Mucosa of stomach (tissue), 1 donor: Measurements from ENCODE around the gene MEOX2.

ENCODE experiments used
- H3K27me3 ChIP-seq: one replicate; pipeline ENCODE4 v1.7.0; 2013; ENCODE audit warnings: mild to moderate bottlenecking, low read length; ENCODE audit not compliant: control insufficient read depth, insufficient read depth
- H3K36me3 ChIP-seq: one replicate; pipeline ENCODE4 v1.7.0; 2013; ENCODE audit warnings: low read length; ENCODE audit not compliant: control insufficient read depth, insufficient read depth
- H3K4me1 ChIP-seq: one replicate; pipeline ENCODE4 v1.7.0; 2013; ENCODE audit warnings: mild to moderate bottlenecking, low read length; ENCODE audit not compliant: control insufficient read depth, insufficient read depth
- H3K4me3 ChIP-seq: one replicate; pipeline ENCODE4 v1.7.0; 2013; ENCODE audit warnings: low read length
- H3K9ac ChIP-seq: one replicate; pipeline ENCODE4 v1.7.0; 2013; ENCODE audit warnings: mild to moderate bottlenecking, low read length, moderate library complexity
- H3K9me3 ChIP-seq: one replicate; pipeline ENCODE4 v1.7.0; 2013; ENCODE audit warnings: mild to moderate bottlenecking, low read length, moderate library complexity; ENCODE audit not compliant: control insufficient read depth
- donor health status: Pancreatic carcinoma.

MEOX2 gene

GRCh38 chr7:15686295-15686956 is at the start of gene MEOX2:
TSS of gene MEOX2 (minus strand) at chr7:15686683. CDS start at chr7:15686402, 281 bp downstream.
- no peaks in the 10 kb centered on the region for H3K36me3 ChIP-seq
- no peaks in the 10 kb centered on the region for H3K9me3 ChIP-seq
- H3K9ac ChIP-seq, result peak within 1 kb of the TSS; percentile 28
- peak within 1 kb of the TSS; percentile 19 for H3K4me3 ChIP-seq
- H3K4me1 ChIP-seq, result peaks cover 5% of the 10 kb centered on the region
- peaks cover 35% of the 10 kb centered on the region for H3K27me3 ChIP-seq

GRCh38 chr7:15729746-15730145 is 43.3 kb upstream of the MEOX2 start:
- no peaks in the 10 kb centered on the region for H3K9me3 ChIP-seq
- no peaks in the 10 kb centered on the region for H3K27me3 ChIP-seq
- H3K9ac ChIP-seq, result no peak overlapping the region
- no peaks in the 10 kb centered on the region for H3K36me3 ChIP-seq
- H3K4me1 ChIP-seq, result no peaks in the 10 kb centered on the region
- H3K4me3 ChIP-seq, result no peak overlapping the region

- Histone ChIP-seq H3K9me3 (no peaks in the 10 kb centered on the region), H3K4me1 (no peaks in the 10 kb centered on the region), H3K4me3 (no peak overlapping the region), H3K36me3 (no peaks in the 10 kb centered on the region), H3K9ac (no peak overlapping the region), H3K27me3 (no peaks in the 10 kb centered on the region)
Measured at GRCh38 chr7:15725051-15725450, 38.6 kb upstream of the MEOX2 start.

DNA sequence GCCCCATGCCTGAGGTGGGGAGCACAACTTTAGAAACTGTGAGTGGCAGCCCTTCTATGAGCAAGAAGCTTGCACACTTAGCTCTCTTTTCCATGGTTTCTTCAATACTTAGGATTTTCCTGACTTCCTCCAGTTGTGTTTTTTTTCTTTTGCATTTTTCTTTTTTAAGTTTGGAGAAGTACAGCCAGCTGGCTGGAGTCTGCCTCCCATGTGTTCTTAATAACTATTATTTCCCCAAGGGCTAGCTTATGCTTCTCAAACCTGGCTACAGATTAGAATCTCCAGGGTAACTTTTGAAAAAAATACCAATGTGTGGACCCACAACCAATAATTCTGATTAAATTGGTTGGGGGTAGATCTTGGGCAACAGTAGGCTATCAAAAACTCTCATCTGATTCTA is 37.4 kb upstream of the MEOX2 start:
- Histone ChIP-seq H3K36me3 (no peaks in the 10 kb centered on the region), H3K4me3 (no peak overlapping the region), H3K9me3 (no peaks in the 10 kb centered on the region), H3K4me1 (no peaks in the 10 kb centered on the region), H3K9ac (no peak overlapping the region), H3K27me3 (no peaks in the 10 kb centered on the region)

DNA sequence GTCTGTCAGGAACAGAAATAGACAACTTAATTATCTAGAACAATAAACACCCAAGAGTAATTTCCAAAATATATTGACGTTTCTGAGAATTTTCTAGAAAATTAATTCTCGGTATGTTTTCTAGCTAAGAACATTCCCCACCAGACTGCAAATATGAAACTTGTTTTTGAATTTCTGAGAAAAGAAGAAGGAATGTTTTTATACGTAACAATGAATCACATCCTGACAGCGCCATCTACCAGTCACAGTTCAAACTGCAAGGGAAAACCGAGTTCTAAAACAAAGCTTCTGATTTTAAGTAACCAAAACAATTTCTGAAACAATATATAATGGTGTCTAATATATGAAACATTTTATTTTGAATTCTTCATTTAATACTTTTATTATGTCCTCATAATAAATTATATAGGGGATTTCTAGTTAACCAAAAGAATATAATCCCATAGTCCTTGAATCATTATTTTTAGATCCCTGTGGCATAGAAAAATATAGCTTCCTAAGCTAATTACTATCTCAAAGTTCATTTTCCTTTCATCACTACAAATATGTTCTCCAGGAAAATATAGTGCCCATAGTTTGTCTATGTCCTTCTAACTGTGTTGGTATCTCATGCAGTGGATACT is 34.5 kb upstream of the MEOX2 start:
- Histone ChIP-seq H3K27me3 (no peaks in the 10 kb centered on the region), H3K4me3 (no peak overlapping the region), H3K9ac (no peak overlapping the region), H3K4me1 (no peaks in the 10 kb centered on the region), H3K9me3 (no peaks in the 10 kb centered on the region), H3K36me3 (no peaks in the 10 kb centered on the region)

- Histone ChIP-seq H3K9me3 (no peaks in the 10 kb centered on the region), H3K9ac (no peak overlapping the region), H3K36me3 (no peaks in the 10 kb centered on the region), H3K4me1 (no peaks in the 10 kb centered on the region), H3K4me3 (no peak overlapping the region), H3K27me3 (no peaks in the 10 kb centered on the region)
Measured at GRCh38 chr7:15719311-15719710, 32.8 kb upstream of the MEOX2 start.

GRCh38 chr7:15715435-15715834 is 29.0 kb upstream of the MEOX2 start:
- no peaks in the 10 kb centered on the region for H3K4me1 ChIP-seq
- H3K36me3 ChIP-seq, result no peaks in the 10 kb centered on the region
- H3K27me3 ChIP-seq, result no peaks in the 10 kb centered on the region
- no peaks in the 10 kb centered on the region for H3K9me3 ChIP-seq
- no peak overlapping the region for H3K4me3 ChIP-seq
- H3K9ac ChIP-seq, result no peak overlapping the region

DNA sequence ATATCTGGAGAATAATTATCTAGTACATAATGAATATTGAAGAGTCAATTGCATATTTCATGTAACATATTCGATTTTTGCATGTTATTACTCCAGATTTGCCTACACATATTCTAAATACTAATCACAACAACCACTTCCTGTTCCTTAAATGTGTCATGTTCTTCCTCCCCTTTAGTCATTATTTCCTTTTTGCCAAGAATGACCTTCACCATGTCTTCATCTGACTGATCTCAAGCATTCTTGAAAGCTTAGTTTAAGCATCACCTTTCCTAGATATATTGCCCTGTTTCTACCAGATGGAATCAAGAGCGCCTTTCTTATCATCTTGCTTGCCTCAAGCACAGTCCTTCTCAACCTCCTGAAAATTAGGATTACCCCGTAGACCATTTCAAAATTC is 23.5 kb upstream of the MEOX2 start:
- H3K9me3 ChIP-seq, result no peaks in the 10 kb centered on the region
- no peaks in the 10 kb centered on the region for H3K36me3 ChIP-seq
- H3K4me1 ChIP-seq, result no peaks in the 10 kb centered on the region
- no peak overlapping the region for H3K9ac ChIP-seq
- H3K27me3 ChIP-seq, result no peaks in the 10 kb centered on the region
- no peak overlapping the region for H3K4me3 ChIP-seq

- Histone ChIP-seq H3K4me3 (no peak overlapping the region), H3K27me3 (no peaks in the 10 kb centered on the region), H3K9me3 (no peaks in the 10 kb centered on the region), H3K4me1 (no peaks in the 10 kb centered on the region), H3K36me3 (no peaks in the 10 kb centered on the region), H3K9ac (no peak overlapping the region)
Measured at GRCh38 chr7:15707570-15707969, 21.1 kb upstream of the MEOX2 start.

- Histone ChIP-seq H3K4me1 (no peaks in the 10 kb centered on the region), H3K4me3 (no peak overlapping the region), H3K9me3 (no peaks in the 10 kb centered on the region), H3K9ac (no peak overlapping the region), H3K27me3 (no peaks in the 10 kb centered on the region), H3K36me3 (no peaks in the 10 kb centered on the region)
Measured at GRCh38 chr7:15703732-15704131, 17.2 kb upstream of the MEOX2 start.

DNA sequence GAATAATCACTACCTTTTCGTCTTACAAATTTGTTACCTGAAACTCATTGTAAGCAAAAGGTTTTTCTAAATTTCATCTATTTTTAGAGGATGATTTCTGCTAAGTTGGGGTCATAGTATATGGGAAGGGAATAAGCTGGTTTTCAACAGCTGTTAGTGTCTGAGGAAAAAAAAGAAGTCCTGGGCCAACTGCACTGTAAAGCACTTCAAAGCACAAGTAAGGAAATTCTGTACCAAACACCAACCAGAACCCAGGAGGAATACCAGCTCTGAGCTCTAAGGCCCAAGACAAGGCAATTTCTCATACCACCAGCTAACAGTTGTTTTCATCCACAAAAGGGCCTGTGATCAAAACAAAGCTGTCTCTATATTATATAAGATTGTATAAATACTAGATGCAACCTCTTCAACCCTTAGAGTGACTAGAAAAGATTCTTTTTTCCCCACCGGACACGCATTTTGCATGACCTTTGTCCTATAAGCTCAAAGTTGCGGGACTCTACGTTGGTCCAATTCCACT is 6.1 kb upstream of the MEOX2 start:
- no peaks in the 10 kb centered on the region for H3K36me3 ChIP-seq
- no peak overlapping the region for H3K9ac ChIP-seq
- no peaks in the 10 kb centered on the region for H3K4me1 ChIP-seq
- peaks cover 12% of the 10 kb centered on the region for H3K27me3 ChIP-seq
- H3K9me3 ChIP-seq, result no peaks in the 10 kb centered on the region
- no peak overlapping the region for H3K4me3 ChIP-seq

DNA sequence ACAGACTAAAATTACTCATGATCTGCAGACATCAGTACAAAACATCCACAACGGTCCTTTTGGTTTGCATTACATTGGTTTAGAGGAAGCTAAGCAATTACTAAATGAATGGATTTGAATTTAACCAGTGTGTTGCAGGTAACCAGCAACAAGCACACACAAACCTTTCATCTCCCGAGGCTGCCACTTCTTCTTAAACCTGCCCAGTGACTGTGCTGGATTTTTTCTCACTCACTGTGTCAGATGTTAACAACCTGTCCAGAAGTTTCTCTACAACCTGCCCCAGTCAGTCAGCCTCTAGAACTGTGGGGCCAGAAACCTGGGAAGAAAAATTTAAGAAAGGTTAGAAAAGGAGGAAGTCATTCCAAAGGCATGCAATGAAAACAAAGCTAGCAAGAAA is 2.4 kb upstream of the MEOX2 start:
- peaks cover 5% of the 10 kb centered on the region for H3K4me1 ChIP-seq
- peaks cover 35% of the 10 kb centered on the region for H3K27me3 ChIP-seq
- no peak overlapping the region for H3K4me3 ChIP-seq
- no peaks in the 10 kb centered on the region for H3K36me3 ChIP-seq
- H3K9me3 ChIP-seq, result no peaks in the 10 kb centered on the region
- H3K9ac ChIP-seq, result no peak overlapping the region
